Cardiac septum (tissue), 1 donor: ENCODE measurements around the gene ANKRD13B. TPM values are rescaled to one million over a fixed set of nuclear protein-coding genes. Genes with fewer than 3 reads are reported as not detected.
"Not testable (repeated sequence)": the region's sequence is repeated elsewhere in the genome, so short reads cannot be mapped to it uniquely, and the experiment has no call there.

Experiments used
- DNase-seq: peaks from one replicate; pipeline ENCODE4 v3.0.0-alpha.2; 2020; ENCODE audit warnings: low spot score
- intact Hi-C: fragments of 100-400 bp; cut with DNase I; formaldehyde crosslinking; loops from one replicate; pipeline ENCODE4 v1.14.0; 2022
- long read RNA-seq: library from polyadenylated mRNA; unstranded; transcript quantifications from one replicate; pipeline ENCODE4 v2.0.0, GENCODE V29; 2021
- total RNA-seq: library from RNA; stranded (reverse); fragmentation: NEBNext Ultra II Directional; extraction: Animal tissue kit (Norgen Biotek cat#: 25700); gene quantifications from one replicate; pipeline ENCODE4 v1.2.1, GENCODE V29; 2021
- donor health status: DM: no; HTN: no; CAD: no.

Gene ANKRD13B
- total RNA-seq = 8.1 TPM
- long read RNA-seq, partial matches to known transcripts = 0 of 1 reads
- long read RNA-seq, other reads (novel, unspliced or antisense) = 1 of 1 reads

GRCh38 chr17:29592850-29593551 is at the start of gene ANKRD13B:
ANKRD13B (plus strand) TSS chr17:29593132; CDS start chr17:29593622, 490 bp downstream.
- intact Hi-C loops = no loop called here
- no peak for DNase-seq

GRCh38 chr17:29544066-29544465 is 48.9 kb upstream of the ANKRD13B start:
- no peak for DNase-seq
- intact Hi-C loops = no loop called here

DNA sequence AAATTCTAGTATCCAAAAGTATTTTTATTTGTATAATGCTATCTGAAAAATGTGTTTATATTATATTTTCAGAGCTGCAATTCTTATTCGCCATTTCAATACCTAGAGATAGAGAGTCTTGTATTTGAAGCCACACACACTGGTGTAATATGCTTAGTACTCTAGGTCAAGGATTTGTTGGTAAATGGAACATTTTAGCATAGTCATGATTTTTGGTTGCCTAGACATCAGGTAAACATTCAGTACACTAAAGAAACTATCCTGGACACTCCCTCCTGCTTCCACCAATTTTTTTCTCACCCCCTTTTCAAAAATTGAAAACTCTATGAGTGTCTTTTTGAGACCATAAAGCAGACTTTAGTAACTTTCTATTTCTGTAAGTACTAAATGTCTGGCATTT is 46.8 kb upstream of the ANKRD13B start:
- DNase-seq = no peak
- intact Hi-C loops = no loop called here

DNA sequence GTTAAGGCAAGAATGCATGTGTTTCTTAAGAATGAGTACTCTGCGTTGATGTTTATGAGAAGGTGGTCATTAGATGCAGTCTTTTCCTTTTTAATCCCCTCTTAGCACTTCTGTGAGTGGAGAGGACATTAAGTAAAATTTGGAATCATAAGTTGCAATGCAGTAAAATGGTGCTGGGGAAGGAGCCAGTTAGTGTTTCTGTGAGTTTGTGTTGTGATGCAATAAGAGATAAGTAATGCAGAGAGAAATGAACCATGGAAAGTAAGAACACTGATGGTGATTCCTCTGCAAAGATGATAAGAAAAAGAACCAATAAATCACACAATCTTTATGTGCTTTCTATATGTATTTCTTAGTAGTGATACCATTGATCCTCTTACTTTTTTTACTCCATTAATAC is 46.1 kb upstream of the ANKRD13B start:
- DNase-seq = no peak
- intact Hi-C loops = no loop called here

- no peak for DNase-seq
- intact Hi-C loops = no loop called here
Measured at GRCh38 chr17:29549177-29549923, 43.6 kb upstream of the ANKRD13B start.

DNA sequence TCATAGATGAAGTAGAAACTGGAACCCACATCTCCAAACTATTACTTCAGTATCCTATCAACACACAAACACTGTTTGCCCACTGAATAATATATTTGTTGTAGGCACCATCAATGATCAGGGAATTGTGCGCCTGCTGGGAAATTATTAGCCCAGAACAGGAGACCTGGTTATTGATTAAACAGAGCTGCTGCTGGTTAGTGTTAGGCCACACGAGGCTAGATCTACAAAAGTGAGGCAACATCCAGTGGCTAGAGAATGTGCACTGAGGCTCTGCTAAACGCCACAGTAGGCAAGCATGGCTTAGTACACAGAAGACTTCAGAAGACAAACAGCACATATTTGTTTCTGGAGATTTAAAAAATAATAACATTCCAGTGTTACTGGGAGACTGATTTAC is 37.1 kb upstream of the ANKRD13B start:
- no peak for DNase-seq
- intact Hi-C loops = no loop called here

GRCh38 chr17:29557085-29557738 is 35.7 kb upstream of the ANKRD13B start:
- no peak for DNase-seq
- intact Hi-C loops = no loop called here

DNA sequence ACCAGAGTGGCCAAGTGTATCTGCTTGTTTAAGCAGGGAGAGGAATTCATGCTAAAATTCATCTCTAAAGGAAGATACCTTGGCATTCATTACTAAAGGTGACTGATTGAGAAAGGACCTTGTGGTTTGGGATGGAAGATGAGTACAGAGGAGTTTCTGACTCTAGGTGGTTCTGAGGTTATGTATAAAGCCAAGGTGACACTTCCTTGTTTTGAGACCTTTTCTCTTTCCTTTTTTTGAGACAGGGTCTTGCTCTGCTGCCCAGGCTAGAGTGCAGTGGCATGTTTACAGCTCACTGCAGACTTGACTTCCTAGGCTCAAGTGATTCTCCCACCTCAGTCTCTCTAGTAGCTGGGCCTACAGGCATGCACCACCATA is 35.2 kb upstream of the ANKRD13B start:
- intact Hi-C loops = no loop called here
- DNase-seq = no peak

GRCh38 chr17:29558139-29558538 is 34.8 kb upstream of the ANKRD13B start:
- DNase-seq, intact Hi-C loops: not testable (repeated sequence)

- intact Hi-C loops = loop anchor here (10.0 kb wide), 1 partner anchor 165 kb away; the partner anchor contains the start of gene TAOK1
Measured at GRCh38 chr17:29559640-29560039, 33.3 kb upstream of the ANKRD13B start.

DNA sequence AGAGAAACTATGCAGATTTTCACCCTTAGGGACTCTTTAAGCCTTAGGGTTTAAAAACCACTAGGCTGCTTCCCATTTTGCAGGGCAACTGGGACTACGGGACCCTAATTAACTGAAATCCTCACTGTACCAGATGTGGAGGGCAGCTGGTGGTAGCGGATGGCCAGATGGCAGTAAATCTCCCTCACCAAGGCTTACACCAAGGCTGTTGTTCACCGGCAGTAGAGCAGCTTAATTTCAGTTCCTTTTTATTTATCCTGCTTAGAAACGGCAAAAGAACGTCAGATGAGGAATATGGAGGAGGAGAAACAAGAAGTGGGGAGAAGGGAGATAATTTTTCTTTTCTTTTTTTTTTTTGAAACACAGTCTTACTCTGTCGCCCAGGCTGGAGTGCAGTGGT is 32.6 kb upstream of the ANKRD13B start:
- intact Hi-C loops = loop anchor here (10.0 kb wide), 1 partner anchor 166 kb away; the partner anchor contains the start of gene TAOK1

More at GRCh38 chr17:29559640-29560039, 33.3 kb upstream of the ANKRD13B start:
- no peak for DNase-seq

GRCh38 chr17:29561554-29562517 is 31.1 kb upstream of the ANKRD13B start:
- intact Hi-C loops = loop anchor here (10.0 kb wide), 1 partner anchor 167 kb away; the partner anchor contains the start of gene TAOK1
- no peak for DNase-seq

More for the DNA sequence above, 32.6 kb upstream of the ANKRD13B start:
- no peak for DNase-seq

- intact Hi-C loops = loop anchor here (10.0 kb wide), 1 partner anchor 168 kb away; the partner anchor contains the start of gene TAOK1
- no peak for DNase-seq
Measured at GRCh38 chr17:29562615-29563014, 30.3 kb upstream of the ANKRD13B start.

DNA sequence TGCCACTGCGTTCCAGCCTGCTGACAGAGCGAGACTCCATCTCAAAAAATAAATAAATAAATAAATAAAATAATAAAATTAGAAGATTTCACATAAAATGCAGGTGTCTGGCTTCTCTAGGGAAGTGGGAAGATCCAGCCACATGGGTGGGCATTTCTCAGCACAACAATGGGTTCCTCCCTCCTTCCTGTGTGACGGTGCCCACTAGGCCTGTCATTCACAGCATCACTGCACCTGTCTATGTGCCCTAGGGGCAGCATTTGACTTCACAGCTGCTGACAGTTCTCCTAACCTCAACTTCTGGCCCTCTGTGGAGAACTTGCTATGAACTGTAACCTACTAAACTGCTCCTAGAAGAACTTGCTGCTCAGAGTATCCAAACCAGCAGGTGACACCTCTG is 29.1 kb upstream of the ANKRD13B start:
- DNase-seq = no peak
- intact Hi-C loops = loop anchor here (10.0 kb wide), 1 partner anchor 169 kb away; the partner anchor contains the start of gene TAOK1

DNA sequence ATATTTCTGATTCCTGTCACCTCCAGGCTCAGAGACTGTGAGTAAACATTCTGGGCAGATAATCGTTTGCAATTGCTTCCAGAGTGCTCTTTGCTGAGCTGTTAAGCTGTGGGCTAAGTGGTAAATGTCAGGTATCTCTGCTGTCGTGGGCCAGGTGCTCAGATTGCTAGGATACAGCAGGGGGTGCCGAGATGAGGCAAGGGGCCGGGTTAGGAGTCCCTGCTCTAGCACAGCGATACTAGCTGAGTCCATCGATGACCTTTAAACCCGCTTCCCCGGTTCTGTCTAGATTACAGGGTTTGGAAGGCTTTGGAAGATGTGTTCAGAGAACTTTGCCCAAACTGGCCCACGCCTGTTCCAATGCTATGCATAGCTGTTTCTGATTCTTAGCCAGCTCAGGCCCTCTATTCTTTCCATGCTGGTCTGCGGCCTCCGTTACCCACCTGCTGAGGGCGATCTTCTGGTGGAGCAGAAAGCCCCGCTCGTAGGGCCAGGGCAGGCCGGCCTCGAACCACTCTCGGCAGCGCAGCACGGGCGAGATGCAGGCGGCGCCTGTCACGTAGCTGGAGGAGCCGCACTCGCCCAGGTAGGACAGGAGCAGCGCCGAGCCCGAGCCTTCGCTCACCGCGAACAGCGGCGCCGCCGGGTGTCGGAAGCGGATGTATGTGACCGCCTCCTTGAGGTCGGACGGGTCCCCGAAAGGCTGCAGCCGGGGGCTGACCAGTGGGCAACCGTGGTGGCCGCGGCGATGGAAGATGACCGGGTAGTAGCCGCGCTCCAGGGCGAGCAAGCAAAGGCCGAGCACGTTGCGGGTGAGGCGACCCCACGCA is 27.1 kb upstream of the ANKRD13B start:
- intact Hi-C loops = loop anchor here (10.0 kb wide), 1 partner anchor 171 kb away; the partner anchor contains the start of gene TAOK1

GRCh38 chr17:29566473-29567303 is 26.2 kb upstream of the ANKRD13B start, which contains the start of gene ABHD15:
ABHD15 (minus strand) TSS chr17:29567037; CDS start chr17:29566966, 71 bp downstream.
- intact Hi-C loops = loop anchor here (10.0 kb wide), 1 partner anchor 172 kb away; the partner anchor contains the start of gene TAOK1
- peak; percentile 82 for DNase-seq

More for the DNA sequence above, 27.1 kb upstream of the ANKRD13B start:
- peak; percentile 81 for DNase-seq

DNA sequence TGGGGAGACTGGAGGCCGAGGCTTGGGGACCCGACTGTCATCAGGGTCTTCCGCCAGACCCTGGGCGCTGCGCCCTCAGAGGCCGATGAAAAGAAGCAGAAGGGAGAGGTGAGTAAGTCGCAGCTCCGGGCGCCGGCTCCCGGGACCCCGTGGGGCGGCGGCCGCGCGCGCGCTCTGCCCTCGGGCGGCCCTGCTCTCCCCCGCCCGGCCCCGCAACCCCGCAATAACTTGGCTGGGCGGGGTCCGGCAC is 25.7 kb upstream of the ANKRD13B start:
- intact Hi-C loops = loop anchor here (10.0 kb wide), 1 partner anchor 172 kb away; the partner anchor contains the start of gene TAOK1
- DNase-seq = no peak
